ENCODE measurements around the gene ADORA1.

The ADORA1 gene

GRCh38 chr1:203165101-203165799, 37.7 kb downstream of the ADORA1 start:
- no peak for DNase-seq
- intact Hi-C loops (cut with DNase I), result no loop called here

GRCh38 chr1:203165800-203166161, 38.3 kb downstream of the ADORA1 start:
- intact Hi-C loops (cut with DNase I), result no loop called here
- no peak for DNase-seq

- intact Hi-C loops (cut with DNase I), result no loop called here
- DNase-seq, result peak in 27 of 42 donors; percentile 33 to 82 (median 60)
These were observed 38.8 kb downstream of the ADORA1 start for GRCh38 chr1:203166192-203166940.

GRCh38 chr1:203167026-203167912, 39.7 kb downstream of the ADORA1 start:
- intact Hi-C loops (cut with DNase I), result no loop called here
- peak in 41 of 42 donors; percentile 46 to 90 (median 75) for DNase-seq

GRCh38 chr1:203167913-203168200, 40.3 kb downstream of the ADORA1 start:
- intact Hi-C loops (cut with DNase I), result no loop called here
- DNase-seq, result peak in 1 of 42 donors; percentile 26

GRCh38 chr1:203168256-203168786, 40.8 kb downstream of the ADORA1 start:
- DNase-seq, result peak in 1 of 42 donors; percentile 24
- intact Hi-C loops (cut with DNase I), result no loop called here

GRCh38 chr1:203168991-203169390, 41.5 kb downstream of the ADORA1 start:
- intact Hi-C loops (cut with DNase I), result no loop called here
- peak in 2 of 42 donors; percentile 13 to 21 for DNase-seq

GRCh38 chr1:203169770-203170520, 42.4 kb downstream of the ADORA1 start:
- peak in 3 of 42 donors; percentile 17 to 32 (median 24) for DNase-seq
- intact Hi-C loops (cut with DNase I), result loop anchor here (2.0 to 5.0 kb wide), 2 partner anchors 47 to 51 kb away; no protein-coding TSS in a partner anchor

- DNase-seq, result peak in 2 of 42 donors; percentile 10 to 23
- intact Hi-C loops (cut with DNase I), result loop anchor here (2.0 to 5.0 kb wide), 2 partner anchors 47 to 52 kb away; no protein-coding TSS in a partner anchor
These were observed 43.3 kb downstream of the ADORA1 start for GRCh38 chr1:203170625-203171330.

- peak in 5 of 42 donors; percentile 1 to 36 (median 17) for DNase-seq
These were observed 44.0 kb downstream of the ADORA1 start for GRCh38 chr1:203171341-203172183.

GRCh38 chr1:203172184-203173010, 44.9 kb downstream of the ADORA1 start:
- intact Hi-C loops (cut with DNase I), result loop anchor here (5.0 kb wide), 1 partner anchor 45 kb away; no protein-coding TSS in a partner anchor
- DNase-seq, result peak; percentile 67 to 93 (median 82)

More at GRCh38 chr1:203171341-203172183, 44.0 kb downstream of the ADORA1 start:
- intact Hi-C loops (cut with DNase I), result loop anchor here (2.0 to 5.0 kb wide), 2 partner anchors 46 to 53 kb away; no protein-coding TSS in a partner anchor

GRCh38 chr1:203173011-203173555, 45.6 kb downstream of the ADORA1 start:
- DNase-seq, result peak in 4 of 42 donors; percentile 8 to 36 (median 18)
- intact Hi-C loops (cut with DNase I), result loop anchor here (5.0 kb wide), 1 partner anchor 44 kb away; no protein-coding TSS in a partner anchor

- intact Hi-C loops (cut with DNase I), result loop anchor here (5.0 kb wide), 1 partner anchor 44 kb away; no protein-coding TSS in a partner anchor
- peak in 3 of 42 donors; percentile 6 to 24 (median 15) for DNase-seq
These were observed 46.0 kb downstream of the ADORA1 start for GRCh38 chr1:203173566-203173965.

GRCh38 chr1:203174324-203174985, 46.9 kb downstream of the ADORA1 start:
- intact Hi-C loops (cut with DNase I), result loop anchor here (5.0 kb wide), 1 partner anchor 43 kb away; no protein-coding TSS in a partner anchor
- DNase-seq, result peak in 1 of 42 donors; percentile 3

Data from head of caudate nucleus (tissue), 42 donors.